Measurements from ENCODE around the gene SKAP2. TPM values are rescaled to one million over a fixed set of nuclear protein-coding genes. Genes with fewer than 3 reads are reported as not detected.

The SKAP2 gene
- total RNA-seq, 2 donors from 2014 or later: 3.3 to 3.4 TPM

DNA sequence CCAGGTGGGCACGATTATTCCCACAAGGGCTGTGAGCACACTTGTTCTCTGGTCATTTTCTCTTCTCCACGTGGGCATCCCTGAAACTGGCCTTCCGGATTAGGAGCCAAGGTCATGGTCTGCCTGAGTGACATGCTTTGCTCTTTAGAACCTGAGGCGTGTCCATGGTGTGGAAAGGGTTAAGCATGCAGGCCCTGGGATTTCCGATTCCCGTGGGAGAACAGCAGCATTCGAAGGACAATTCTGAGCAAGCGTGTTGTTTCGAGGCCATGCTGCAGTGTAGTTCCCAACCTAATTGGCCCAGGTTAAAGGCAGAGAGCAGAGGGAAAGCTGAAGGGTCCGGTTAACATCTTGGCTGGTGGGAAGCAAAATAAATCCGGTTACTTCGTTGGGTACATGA, 245.9 kb downstream of the SKAP2 start:
- TF ChIP-seq, protein P1, sequence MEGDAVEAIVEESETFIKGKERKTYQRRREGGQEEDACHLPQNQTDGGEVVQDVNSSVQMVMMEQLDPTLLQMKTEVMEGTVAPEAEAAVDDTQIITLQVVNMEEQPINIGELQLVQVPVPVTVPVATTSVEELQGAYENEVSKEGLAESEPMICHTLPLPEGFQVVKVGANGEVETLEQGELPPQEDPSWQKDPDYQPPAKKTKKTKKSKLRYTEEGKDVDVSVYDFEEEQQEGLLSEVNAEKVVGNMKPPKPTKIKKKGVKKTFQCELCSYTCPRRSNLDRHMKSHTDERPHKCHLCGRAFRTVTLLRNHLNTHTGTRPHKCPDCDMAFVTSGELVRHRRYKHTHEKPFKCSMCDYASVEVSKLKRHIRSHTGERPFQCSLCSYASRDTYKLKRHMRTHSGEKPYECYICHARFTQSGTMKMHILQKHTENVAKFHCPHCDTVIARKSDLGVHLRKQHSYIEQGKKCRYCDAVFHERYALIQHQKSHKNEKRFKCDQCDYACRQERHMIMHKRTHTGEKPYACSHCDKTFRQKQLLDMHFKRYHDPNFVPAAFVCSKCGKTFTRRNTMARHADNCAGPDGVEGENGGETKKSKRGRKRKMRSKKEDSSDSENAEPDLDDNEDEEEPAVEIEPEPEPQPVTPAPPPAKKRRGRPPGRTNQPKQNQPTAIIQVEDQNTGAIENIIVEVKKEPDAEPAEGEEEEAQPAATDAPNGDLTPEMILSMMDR (conservative IDR thresholded peaks at IDR 0.05): no peak
- Histone ChIP-seq H3K4me1 (ENCODE audit: control insufficient read depth, insufficient read depth, low read length) (no peaks in the 10 kb centered on the region), H3K27me3 (ENCODE audit: control insufficient read depth, insufficient read depth, low read length, poor library complexity, severe bottlenecking) (no peaks in the 10 kb centered on the region), H3K9ac (ENCODE audit: extremely low read depth, low read length, poor library complexity, severe bottlenecking) (no peak overlapping the region), H3K9me3 (ENCODE audit: control insufficient read depth, low read length) (no peaks in the 10 kb centered on the region), H3K36me3 (ENCODE audit: control insufficient read depth, insufficient read depth, low read length) (no peaks in the 10 kb centered on the region), H3K4me3 (ENCODE audit: low read length) (no peak overlapping the region), H3K27ac (ENCODE audit: low read depth, low read length) (no peak overlapping the region)
- Mint-ChIP-seq H3K4me1 (peaks cover 5% of the 10 kb centered on the region), H3K36me3 (ENCODE audit: low read depth) (no peaks in the 10 kb centered on the region), H3K9me3 (no peaks in the 10 kb centered on the region), H3K4me3 (no peak overlapping the region), H3K27me3 (ENCODE audit: insufficient read depth) (no peaks in the 10 kb centered on the region), H3K27ac (no peak overlapping the region)
- DNase-seq: no peak
- 80 to 87% methylated on average over 9 to 12 of the region's 12 CpGs for WGBS, 2 experiments (ENCODE audit: insufficient coverage in 1 of 2, insufficient read length in 1 of 2)

Other genes starting within 250 kb of the SKAP2 start
- gene HOXA1, start 231.4 kb upstream of the SKAP2 start, total RNA-seq: not detected
- not detected for gene HOXA2, start 238.1 kb upstream of the SKAP2 start, total RNA-seq

Measured in endodermal cell (in vitro differentiated cells).